Fibroblast of upper back skin (primary cell): ENCODE measurements around the gene MAN1C1.
A peak's percentile ranks its signal among the peaks of the same experiment; 100 is the strongest.
"Not testable (repeated sequence)": the region's sequence is repeated elsewhere in the genome, so short reads cannot be mapped to it uniquely, and the experiment has no call there.

Experiments used
- DNase-seq: peaks from one replicate; pipeline ENCODE4 v3.0.0-alpha.2; 2013

The MAN1C1 gene

GRCh38 chr1:25583519-25584370 is 32.8 kb upstream of the MAN1C1 start:
- peak; percentile 42 for DNase-seq

DNA sequence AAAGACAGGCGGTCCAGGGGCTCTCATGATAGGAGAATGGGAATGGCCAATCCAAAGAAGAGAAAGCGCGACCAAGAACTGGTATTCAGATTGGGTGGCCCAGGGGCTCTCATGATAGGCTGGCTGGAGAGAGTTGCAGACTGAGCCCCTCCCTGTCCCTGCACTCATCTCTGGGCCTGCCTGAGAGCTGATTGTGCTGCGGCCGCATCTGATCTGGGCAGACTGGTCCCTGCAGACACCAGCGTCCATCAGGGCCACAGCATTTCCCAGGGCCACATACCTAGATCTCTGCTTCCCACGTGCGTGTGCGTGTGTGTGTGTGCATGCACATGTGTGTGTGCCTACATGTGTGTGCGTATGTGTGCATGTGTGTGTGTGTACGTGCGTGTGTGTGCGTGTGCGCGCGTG is 30.4 kb upstream of the MAN1C1 start:
- DNase-seq: no peak

- DNase-seq: no peak
Measured at GRCh38 chr1:25587290-25587689, 29.3 kb upstream of the MAN1C1 start.

DNA sequence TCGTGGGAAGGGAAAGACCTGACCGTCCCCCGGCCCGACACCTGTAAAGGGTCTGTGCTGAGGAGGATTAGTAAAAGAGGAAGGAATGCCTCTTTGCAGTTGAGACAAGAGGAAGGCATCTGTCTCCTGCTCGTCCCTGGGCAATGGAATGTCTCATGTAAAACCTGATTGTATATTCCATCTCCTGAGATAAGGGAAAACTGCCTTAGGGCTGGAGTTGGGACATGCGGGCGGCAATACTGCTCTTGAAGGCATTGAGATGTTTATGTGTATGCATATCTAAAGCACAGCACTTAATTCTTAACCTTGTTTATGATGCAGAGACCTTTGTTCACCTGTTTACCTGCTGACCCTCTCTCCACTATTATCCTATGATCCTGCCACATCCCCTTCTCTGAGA is 28.4 kb upstream of the MAN1C1 start:
- not testable (repeated sequence) for DNase-seq

DNA sequence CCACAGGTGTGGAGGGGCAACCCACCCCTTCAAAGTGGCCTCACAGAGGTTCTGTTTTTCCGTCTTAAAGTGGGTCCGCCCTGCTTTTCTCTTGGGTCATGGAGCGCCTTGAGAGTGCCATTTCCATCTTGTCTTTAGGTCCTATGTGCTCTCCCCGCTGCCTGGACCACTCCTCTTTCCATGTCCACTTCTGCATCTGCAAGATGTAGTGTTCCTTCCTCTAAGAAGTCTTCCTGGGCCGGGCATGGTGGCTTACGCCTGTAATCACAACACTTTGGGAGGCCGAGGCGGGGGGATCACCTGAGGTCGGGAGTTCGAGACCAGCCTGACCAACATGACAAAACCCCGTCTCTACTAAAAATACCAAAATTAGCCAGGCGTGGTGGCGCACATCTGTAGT is 27.8 kb upstream of the MAN1C1 start:
- DNase-seq: not testable (repeated sequence)

DNA sequence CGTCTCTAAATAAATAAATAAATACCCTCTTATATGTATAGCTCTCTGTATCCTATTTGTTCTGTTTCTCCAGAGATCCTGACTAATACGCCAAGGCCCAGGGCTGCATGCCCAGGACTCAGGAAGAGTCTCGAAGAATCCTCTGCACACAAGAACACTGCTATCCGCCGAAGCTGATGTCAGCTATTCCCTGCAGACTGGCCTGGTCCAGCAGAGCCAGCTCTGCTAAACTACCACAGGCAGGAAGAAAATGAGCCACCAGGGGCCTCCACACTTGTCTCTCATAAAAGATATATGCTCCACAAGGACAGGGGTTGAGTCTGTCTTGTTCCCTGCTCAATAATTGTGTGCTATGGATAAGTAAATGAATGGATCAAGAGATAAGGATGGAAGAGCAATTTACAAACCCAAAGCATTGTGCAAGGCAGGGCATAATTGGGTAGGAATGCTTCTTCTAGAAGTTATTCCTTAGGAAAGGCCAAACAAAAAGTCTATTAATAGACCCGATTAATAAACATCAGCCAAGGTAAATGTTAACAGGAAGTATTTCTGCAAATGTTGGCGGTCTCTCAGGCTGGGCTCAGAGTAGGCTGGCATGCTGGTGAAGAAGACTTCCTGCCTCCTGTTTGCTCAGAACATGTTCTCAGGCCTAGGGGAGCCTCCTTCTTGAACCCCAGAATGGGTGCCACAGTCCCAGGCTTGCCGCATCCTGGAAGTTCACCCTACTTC is 26.3 kb upstream of the MAN1C1 start:
- DNase-seq: no peak

- no peak for DNase-seq
Measured at GRCh38 chr1:25593861-25594260, 22.7 kb upstream of the MAN1C1 start.

DNA sequence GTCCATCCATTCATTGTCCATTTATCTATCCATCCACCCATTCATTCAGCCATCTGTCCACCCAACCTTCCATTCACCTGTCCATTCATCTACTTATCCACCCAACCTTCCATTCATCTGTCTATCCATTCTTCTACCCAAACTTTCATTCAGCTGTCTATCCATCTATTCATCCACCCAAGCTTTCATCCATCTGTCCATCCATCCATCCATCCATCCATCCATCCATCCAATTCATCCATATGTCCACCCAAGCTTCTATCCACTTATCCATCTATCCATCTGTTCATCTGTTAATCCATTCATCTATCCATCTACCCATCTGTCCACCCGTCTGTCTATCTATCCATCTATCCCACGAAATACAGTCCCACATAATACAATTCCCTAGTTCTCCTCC is 21.6 kb upstream of the MAN1C1 start:
- DNase-seq: no peak

DNA sequence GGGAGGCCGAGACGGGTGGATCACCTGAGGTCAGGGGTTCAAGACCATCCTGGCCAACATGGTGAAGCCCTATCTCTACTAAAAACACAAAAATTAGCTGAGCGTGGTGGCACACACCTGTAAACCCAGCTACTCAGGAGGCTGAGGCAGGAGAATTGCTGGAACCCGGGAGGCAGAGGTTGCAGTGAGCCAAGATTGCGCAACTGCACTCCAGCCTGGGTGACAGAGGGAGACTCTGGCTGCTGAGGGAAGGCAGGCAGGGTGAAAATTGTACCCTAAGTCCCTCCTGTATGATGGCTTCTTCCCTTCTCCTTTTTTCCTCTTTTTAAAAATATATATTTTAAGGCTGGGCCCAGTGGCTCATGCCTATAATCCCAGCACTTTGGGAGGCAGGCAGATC is 19.9 kb upstream of the MAN1C1 start:
- not testable (repeated sequence) for DNase-seq

DNA sequence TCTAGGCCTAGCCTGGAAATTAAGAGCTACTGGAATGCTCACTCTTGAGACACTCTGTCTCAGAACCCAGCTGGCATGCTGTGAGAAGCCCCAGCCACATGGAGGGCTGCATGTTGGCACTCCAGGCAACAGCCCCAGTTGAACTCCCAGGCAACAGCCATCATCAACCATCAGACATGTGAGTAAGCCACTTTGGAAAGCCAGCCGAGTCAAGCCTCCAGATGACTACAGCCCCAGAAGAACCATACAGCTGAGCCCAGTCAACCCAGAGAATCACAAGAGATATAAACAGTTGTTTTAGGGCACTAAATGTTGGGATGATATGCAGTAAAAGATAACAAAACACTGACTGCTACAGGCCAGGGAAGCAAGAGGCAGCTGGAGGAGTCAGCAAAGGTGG is 17.7 kb upstream of the MAN1C1 start:
- DNase-seq: no peak

- DNase-seq: no peak
Measured at GRCh38 chr1:25599969-25600610, 16.5 kb upstream of the MAN1C1 start.

DNA sequence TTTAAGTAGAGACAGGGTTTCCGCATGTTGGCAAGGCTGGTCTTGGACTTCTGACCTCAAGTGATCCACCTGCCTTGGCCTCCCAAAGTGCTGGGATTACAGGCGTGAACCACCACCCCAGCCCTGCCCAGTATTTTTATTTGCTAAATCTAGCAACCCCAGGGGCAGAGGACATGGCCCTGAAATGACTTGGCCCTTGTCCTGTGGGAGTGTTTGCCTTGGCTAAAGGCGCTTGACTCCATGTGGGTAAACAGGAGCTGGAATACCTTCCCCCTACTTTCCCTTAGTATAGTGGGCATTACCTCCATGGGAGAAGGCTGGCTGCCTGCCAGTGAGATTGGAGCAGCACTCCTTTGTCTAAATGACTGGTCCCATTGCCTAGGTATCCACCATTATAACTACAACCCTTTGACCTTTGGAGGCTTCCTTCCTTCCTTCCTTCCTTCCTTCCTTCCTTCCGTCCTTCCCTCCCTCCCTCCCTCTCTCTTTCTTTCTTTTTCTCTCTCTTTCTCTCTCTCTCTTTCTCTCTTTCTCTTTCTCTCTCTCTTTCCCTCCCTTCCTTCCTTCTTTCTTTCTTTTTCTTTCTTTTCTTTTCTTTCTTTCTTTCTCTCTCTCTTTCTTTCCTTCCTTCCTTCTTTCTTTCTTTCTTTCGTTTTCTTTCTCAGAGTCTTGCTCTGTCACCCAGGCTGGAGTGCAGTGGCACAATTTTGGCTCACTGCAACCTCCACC is 15.5 kb upstream of the MAN1C1 start:
- DNase-seq: not testable (repeated sequence)

- DNase-seq: not testable (repeated sequence)
Measured at GRCh38 chr1:25603779-25604538, 12.6 kb upstream of the MAN1C1 start.

- DNase-seq: no peak
Measured at GRCh38 chr1:25607123-25607522, 9.5 kb upstream of the MAN1C1 start.

DNA sequence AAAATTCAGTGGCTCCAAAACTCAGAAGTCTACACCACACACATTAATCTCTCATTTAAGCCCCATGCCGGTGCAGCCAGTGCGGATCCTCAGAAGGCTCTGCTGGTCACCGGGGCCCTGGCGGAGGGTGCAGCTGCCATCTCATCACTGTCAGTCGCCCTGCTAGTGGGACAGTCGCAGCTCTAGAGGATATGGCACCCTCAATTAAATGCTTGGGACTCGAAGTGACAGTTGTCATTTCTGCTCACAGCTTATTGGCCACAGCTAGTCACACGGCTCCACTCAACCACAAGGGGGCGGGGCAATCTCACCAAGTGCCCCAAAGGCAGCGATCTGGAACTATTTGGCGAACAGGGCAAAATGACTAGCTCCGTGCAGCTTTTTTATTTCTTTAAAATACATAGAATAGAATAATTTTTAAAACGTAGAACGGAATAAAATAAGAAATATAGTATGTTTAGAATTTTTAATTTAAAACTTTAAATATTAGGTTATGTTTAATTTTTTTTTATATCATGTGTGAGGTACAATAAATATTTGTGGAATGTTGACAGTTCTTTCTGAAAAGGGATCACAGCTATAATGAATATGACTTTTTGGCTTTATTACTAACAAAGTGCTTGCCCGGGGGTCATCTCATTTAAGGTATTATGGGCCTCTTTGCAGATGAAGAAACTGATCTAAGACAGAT is 8.0 kb upstream of the MAN1C1 start:
- DNase-seq: peak; percentile 66

DNA sequence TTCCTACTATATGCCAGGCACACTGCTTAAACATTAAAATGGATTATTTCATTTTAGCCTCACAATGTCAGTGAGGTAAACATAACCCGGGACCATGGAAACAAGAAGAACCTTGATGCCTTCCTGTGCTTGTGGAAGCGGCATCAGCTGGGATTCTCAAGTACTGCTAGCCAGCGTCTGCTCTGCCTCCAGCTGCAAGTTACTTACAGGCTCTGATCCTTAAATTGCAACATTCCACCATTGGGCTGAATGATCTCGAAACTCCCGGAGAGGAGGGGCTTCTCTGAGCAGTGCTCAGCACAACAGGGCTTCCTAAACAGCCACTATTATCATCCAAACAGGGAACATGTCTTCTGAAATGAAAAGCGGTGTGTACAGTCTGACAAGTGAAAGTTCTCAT is 6.7 kb upstream of the MAN1C1 start:
- peak; percentile 17 for DNase-seq

GRCh38 chr1:25610822-25611630 is 5.6 kb upstream of the MAN1C1 start:
- DNase-seq: peak; percentile 32

- no peak for DNase-seq
Measured at GRCh38 chr1:25611843-25612242, 4.7 kb upstream of the MAN1C1 start.

GRCh38 chr1:25612421-25612820 is 4.2 kb upstream of the MAN1C1 start:
- no peak for DNase-seq

DNA sequence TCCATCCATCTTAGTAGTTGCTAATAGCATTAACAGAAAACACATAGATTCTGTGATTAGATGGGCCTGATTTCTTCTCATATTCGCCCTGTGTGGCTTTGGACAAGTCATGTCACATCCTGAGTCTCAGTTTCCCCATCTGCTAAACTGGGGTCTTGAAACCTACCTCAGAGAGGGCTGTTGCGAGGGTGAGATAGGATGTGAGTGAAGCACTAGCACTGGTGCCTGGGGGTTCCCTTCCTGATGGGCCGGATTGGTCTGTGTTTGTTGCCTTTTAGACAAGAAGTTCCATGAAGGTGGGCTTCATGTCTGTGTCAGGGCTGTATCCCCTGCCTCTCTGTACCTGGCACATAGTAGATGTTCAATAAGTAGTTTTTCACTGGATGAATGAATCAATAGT is 3.5 kb upstream of the MAN1C1 start:
- DNase-seq: no peak
